HEK293 (cell line): ENCODE results near the gene COQ10A.

ENCODE experiments used
- CTCF ChIA-PET: fragments of 350-600 bp; formaldehyde crosslinking; extraction: SDS; loops from one replicate; lab custom pipeline; 2021; ENCODE audit warnings: antibody characterized with exemption; lab: Yijun Ruan, JAX
- POLR2A ChIA-PET: fragments of 300-600 bp; formaldehyde crosslinking; extraction: SDS; loops from one replicate; lab custom pipeline; 2020; ENCODE audit warnings: antibody characterized with exemption, inconsistent platforms; lab: Yijun Ruan, JAX
- H3K27ac ChIP-seq: fragments of 200-500 bp; sonication (Bioruptor generic); 2 replicates; pipeline ENCODE4 v1.5.1; 2014; ENCODE audit warnings: low read depth, low read length, control low read depth, inconsistent platforms; ENCODE audit errors: extremely low read depth
- H3K36me3 ChIP-seq, 2 experiments: fragments of 200-500 bp in 1 of 2; sonication (Bioruptor generic) in 1 of 2; 1 replicate in 1 of 2; 2 replicates in 1 of 2; pipeline ENCODE4 v1.5.1; 2014 to 2017; ENCODE audit warnings: inconsistent platforms in 2 of 2, low read length in 2 of 2; ENCODE audit not compliant: control insufficient read depth in 2 of 2, insufficient read depth in 1 of 2
- H3K4me1 ChIP-seq: fragments of 200-500 bp; sonication (Bioruptor generic); 2 replicates; pipeline ENCODE4 v1.5.1; 2014; ENCODE audit warnings: mild to moderate bottlenecking, low read length, inconsistent platforms; ENCODE audit not compliant: control insufficient read depth, insufficient read depth
- H3K4me3 ChIP-seq: 2 replicates; pipeline ENCODE4 v1.5.1; 2011; ENCODE audit warnings: low read depth, mild to moderate bottlenecking, control low read depth, low read length, moderate library complexity
- H3K9me3 ChIP-seq: fragments of 200-500 bp; sonication (Bioruptor generic); 2 replicates; pipeline ENCODE4 v1.5.1; 2014; ENCODE audit warnings: low read depth, low read length, inconsistent platforms; ENCODE audit not compliant: control insufficient read depth, insufficient read depth
- REST ChIP-seq: fragments of 450-650 bp; formaldehyde crosslinking; IDR thresholded peaks from 2 replicates; pipeline ENCODE4 v1.5.1; 2016; ENCODE audit warnings: missing biosample characterization, missing genetic modification characterization
- SP2 ChIP-seq: fragments of 450-650 bp; formaldehyde crosslinking; IDR thresholded peaks from 2 replicates; pipeline ENCODE4 v1.5.1; 2016; ENCODE audit warnings: missing biosample characterization, missing genetic modification characterization
- ZFHX2 ChIP-seq: fragments of 450-650 bp; formaldehyde crosslinking; conservative IDR thresholded peaks from 2 replicates; pipeline ENCODE4 v1.5.1; 2016; ENCODE audit warnings: missing biosample characterization, missing genetic modification characterization
- ZNF169 ChIP-seq: fragments of 450-650 bp; formaldehyde crosslinking; IDR thresholded peaks from 2 replicates; pipeline ENCODE4 v1.5.1; 2016; ENCODE audit warnings: missing biosample characterization, missing genetic modification characterization
- ZNF354C ChIP-seq: fragments of 450-650 bp; formaldehyde crosslinking; IDR thresholded peaks from 2 replicates; pipeline ENCODE4 v1.5.1; 2016; ENCODE audit warnings: missing biosample characterization, missing genetic modification characterization, low read depth, borderline replicate concordance
- ZNF394 ChIP-seq: fragments of 450-650 bp; formaldehyde crosslinking; IDR thresholded peaks from 2 replicates; pipeline ENCODE4 v1.5.1; 2016; ENCODE audit warnings: missing biosample characterization, missing genetic modification characterization, mild to moderate bottlenecking, moderate library complexity, borderline replicate concordance
- ZNF529 ChIP-seq: fragments of 450-650 bp; formaldehyde crosslinking; IDR thresholded peaks from 2 replicates; pipeline ENCODE4 v1.5.1; 2017; ENCODE audit warnings: missing genetic modification characterization, missing biosample characterization; ENCODE audit not compliant: insufficient replicate concordance
- TF ChIP-seq, protein P1 (sequence below): fragments of 450-650 bp; formaldehyde crosslinking; IDR thresholded peaks from 2 replicates; pipeline ENCODE4 v1.5.1; 2016; ENCODE audit warnings: missing biosample characterization, missing genetic modification characterization
- TF ChIP-seq, protein P2 (sequence below): fragments of 450-650 bp; formaldehyde crosslinking; IDR thresholded peaks from 2 replicates; pipeline ENCODE4 v1.5.1; 2016; ENCODE audit warnings: missing biosample characterization, missing genetic modification characterization

Gene COQ10A

DNA sequence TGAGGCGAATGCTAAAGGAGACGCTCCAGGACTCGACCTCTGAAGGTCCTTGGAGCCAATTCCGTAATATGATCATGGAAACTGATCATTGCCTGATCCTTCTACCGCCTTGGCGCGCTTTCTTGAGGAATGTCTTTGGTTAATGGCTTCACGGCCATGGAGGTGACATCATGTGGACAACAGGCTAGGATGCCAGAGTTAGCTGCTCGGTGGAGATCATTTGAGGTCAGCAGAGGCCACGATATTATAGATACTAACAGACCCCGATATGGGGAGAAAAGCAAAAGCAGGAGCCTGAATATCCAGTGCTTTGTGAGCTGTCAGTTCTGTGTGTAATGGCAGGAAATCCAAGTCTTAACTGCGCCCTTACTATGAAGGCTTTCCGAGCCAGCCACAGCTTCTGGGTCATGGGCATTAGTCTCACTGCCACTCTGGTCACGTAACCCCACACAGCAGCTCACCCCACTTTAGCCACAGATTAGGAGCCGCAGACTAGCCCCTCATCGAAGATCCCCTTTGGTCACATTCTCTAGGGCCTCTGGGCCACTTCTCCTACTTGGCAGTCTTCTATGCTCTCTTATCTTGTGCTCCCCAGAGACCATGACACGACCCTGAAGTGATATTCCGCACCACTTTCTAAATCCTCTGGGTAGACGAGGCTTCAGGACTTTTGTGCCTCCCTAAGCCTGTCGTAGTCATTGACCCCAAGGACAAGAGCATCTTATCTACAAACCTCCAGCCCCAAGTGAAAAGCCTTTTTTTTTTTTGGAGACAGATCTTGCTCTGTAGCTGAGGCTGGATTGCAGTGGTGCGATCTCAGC is 34.1 kb downstream of the COQ10A start (continued):
- no peak for TF ChIP-seq REST (tag by site-specific recombination)
- no peak for TF ChIP-seq ZFHX2 (tag by site-specific recombination)
- no peak for TF ChIP-seq ZNF169 (tag by site-specific recombination)

DNA sequence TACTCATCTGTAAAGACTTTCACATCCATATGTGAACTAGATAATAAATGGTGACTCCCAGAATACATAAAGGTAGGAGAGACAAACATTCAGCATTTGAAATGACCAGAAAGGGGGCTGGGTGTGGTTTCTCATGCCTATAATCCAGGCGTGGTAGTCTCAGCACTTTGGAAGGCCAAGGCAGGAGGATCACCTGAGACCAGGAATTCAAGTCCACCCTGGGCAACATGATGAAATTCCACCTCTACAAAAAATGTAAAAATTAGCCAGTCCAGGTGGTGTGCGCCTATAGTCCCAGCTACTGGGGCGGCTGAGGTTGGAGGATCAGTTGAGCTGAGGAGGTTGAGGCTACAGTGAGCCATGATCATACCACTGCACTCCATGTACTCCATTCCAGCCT is 37.5 kb downstream of the COQ10A start:
- TF ChIP-seq, protein P1, sequence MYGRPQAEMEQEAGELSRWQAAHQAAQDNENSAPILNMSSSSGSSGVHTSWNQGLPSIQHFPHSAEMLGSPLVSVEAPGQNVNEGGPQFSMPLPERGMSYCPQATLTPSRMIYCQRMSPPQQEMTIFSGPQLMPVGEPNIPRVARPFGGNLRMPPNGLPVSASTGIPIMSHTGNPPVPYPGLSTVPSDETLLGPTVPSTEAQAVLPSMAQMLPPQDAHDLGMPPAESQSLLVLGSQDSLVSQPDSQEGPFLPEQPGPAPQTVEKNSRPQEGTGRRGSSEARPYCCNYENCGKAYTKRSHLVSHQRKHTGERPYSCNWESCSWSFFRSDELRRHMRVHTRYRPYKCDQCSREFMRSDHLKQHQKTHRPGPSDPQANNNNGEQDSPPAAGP = no peak
- TF ChIP-seq ZNF394 (tag by site-specific recombination) = no peak
- TF ChIP-seq, protein P2, sequence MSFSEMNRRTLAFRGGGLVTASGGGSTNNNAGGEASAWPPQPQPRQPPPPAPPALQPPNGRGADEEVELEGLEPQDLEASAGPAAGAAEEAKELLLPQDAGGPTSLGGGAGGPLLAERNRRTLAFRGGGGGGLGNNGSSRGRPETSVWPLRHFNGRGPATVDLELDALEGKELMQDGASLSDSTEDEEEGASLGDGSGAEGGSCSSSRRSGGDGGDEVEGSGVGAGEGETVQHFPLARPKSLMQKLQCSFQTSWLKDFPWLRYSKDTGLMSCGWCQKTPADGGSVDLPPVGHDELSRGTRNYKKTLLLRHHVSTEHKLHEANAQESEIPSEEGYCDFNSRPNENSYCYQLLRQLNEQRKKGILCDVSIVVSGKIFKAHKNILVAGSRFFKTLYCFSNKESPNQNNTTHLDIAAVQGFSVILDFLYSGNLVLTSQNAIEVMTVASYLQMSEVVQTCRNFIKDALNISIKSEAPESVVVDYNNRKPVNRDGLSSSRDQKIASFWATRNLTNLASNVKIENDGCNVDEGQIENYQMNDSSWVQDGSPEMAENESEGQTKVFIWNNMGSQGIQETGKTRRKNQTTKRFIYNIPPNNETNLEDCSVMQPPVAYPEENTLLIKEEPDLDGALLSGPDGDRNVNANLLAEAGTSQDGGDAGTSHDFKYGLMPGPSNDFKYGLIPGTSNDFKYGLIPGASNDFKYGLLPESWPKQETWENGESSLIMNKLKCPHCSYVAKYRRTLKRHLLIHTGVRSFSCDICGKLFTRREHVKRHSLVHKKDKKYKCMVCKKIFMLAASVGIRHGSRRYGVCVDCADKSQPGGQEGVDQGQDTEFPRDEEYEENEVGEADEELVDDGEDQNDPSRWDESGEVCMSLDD (tag by site-specific recombination) = no peak
- TF ChIP-seq ZNF354C = no peak
- Histone ChIP-seq H3K4me3 (no peak overlapping the region), H3K4me1 (no peaks in the 10 kb centered on the region; the same call in 1 of the 2 replicates), H3K9me3 (no peaks in the 10 kb centered on the region), H3K27ac (no peak overlapping the region), H3K36me3 (peaks cover 46 to 51% of the 10 kb centered on the region in 2 experiments)
- ChIA-PET CTCF (interaction anchor here (1.4 kb wide), 1 partner anchor 46 kb away, joined by 3 read pairs; the partner anchor contains the start of gene ANKRD52), POLR2A (no interaction called here)

- Histone ChIP-seq H3K36me3 (peaks cover 53 to 56% of the 10 kb centered on the region in 2 experiments), H3K4me3 (no peak overlapping the region), H3K27ac (no peak overlapping the region), H3K9me3 (no peaks in the 10 kb centered on the region), H3K4me1 (no peaks in the 10 kb centered on the region; the same call in 1 of the 2 replicates)
- CTCF ChIA-PET = interaction anchor here (1.4 kb wide), 1 partner anchor 47 kb away, joined by 3 read pairs; the partner anchor contains the start of gene ANKRD52
- TF ChIP-seq SP2 (tag by site-specific recombination) (no peak), ZNF529 (tag by site-specific recombination) (no peak)
- POLR2A ChIA-PET = no interaction called here
Observed at GRCh38 chr12:56304872-56305590, 38.3 kb downstream of the COQ10A start.
